HG02852 (cell line): Measurements from ENCODE around the gene FRY.
A peak's percentile ranks its signal among the peaks of the same experiment; 100 is the strongest.

Experiments used
- ATAC-seq: cut with Tn5 transposase; IDR thresholded peaks from one replicate; pipeline ENCODE4 v1.9.1; 2021; ENCODE audit warnings: mild to moderate bottlenecking, moderate library complexity; ENCODE audit not compliant: unreplicated experiment

Gene FRY

GRCh38 chr13:32208860-32209259 is 177.3 kb downstream of the FRY start:
- ATAC-seq: no peak

GRCh38 chr13:32209652-32210051 is 178.1 kb downstream of the FRY start:
- ATAC-seq: no peak

GRCh38 chr13:32210101-32210500 is 178.5 kb downstream of the FRY start:
- no peak for ATAC-seq

GRCh38 chr13:32211813-32212212 is 180.2 kb downstream of the FRY start:
- no peak for ATAC-seq

- ATAC-seq: no peak
These were observed 180.8 kb downstream of the FRY start for GRCh38 chr13:32212421-32212820.

- ATAC-seq: no peak
These were observed 182.1 kb downstream of the FRY start for GRCh38 chr13:32213626-32214025.

- ATAC-seq: no peak
These were observed 182.5 kb downstream of the FRY start for GRCh38 chr13:32214071-32214470.

GRCh38 chr13:32216281-32216680 is 184.7 kb downstream of the FRY start:
- ATAC-seq: no peak

- no peak for ATAC-seq
These were observed 190.6 kb downstream of the FRY start for GRCh38 chr13:32222046-32222676.

- ATAC-seq: no peak
These were observed 193.3 kb downstream of the FRY start for GRCh38 chr13:32224916-32225315.

- no peak for ATAC-seq
These were observed 193.9 kb downstream of the FRY start for GRCh38 chr13:32225481-32225931.

GRCh38 chr13:32228330-32229041 is 196.9 kb downstream of the FRY start:
- no peak for ATAC-seq

- ATAC-seq: no peak
These were observed 197.9 kb downstream of the FRY start for GRCh38 chr13:32229443-32229842.

- no peak for ATAC-seq
These were observed 200.7 kb downstream of the FRY start for GRCh38 chr13:32232263-32232662.

GRCh38 chr13:32233062-32233461 is 201.5 kb downstream of the FRY start:
- no peak for ATAC-seq

- no peak for ATAC-seq
These were observed 203.3 kb downstream of the FRY start for GRCh38 chr13:32234914-32235313.

- no peak for ATAC-seq
These were observed 206.1 kb downstream of the FRY start for GRCh38 chr13:32237681-32238080.

GRCh38 chr13:32243695-32244094 is 212.1 kb downstream of the FRY start:
- no peak for ATAC-seq

GRCh38 chr13:32245555-32245954 is 214.0 kb downstream of the FRY start:
- ATAC-seq: no peak

- peak; percentile 80 for ATAC-seq
These were observed 214.9 kb downstream of the FRY start for GRCh38 chr13:32246468-32246867.

GRCh38 chr13:32247887-32248286 is 216.3 kb downstream of the FRY start:
- no peak for ATAC-seq

GRCh38 chr13:32248801-32249200 is 217.2 kb downstream of the FRY start:
- ATAC-seq: peak; percentile 74
